OCI-LY3 (cell line): ENCODE data around the gene PLB1.

Experiments used
- CTCF ChIP-seq: fragments of 200-600, 300-600 bp; sonication (generic); IDR thresholded peaks from 2 replicates; pipeline ENCODE4 v1.5.1; 2014; ENCODE audit warnings: antibody characterized with exemption, low read length, low read depth
- EZH2phosphoT487 ChIP-seq: fragments of 200-600 bp; shearing (Covaris generic); IDR thresholded peaks from 2 replicates; pipeline ENCODE4 v1.6.1; 2018; ENCODE audit warnings: antibody characterized with exemption, mixed run types, low read depth

- TF ChIP-seq CTCF (no peak), EZH2phosphoT487 (no peak)
Measured at GRCh38 chr2:28633746-28634145, 137.9 kb downstream of the PLB1 start.
